Hematopoietic multipotent progenitor cell treated with erythropoietin and hydrocortisone succinate and interleukin-3 and kit ligand, for 6 days (in vitro differentiated cells): ENCODE data around the gene WDR44.
"Not testable (repeated sequence)": the region's sequence is repeated elsewhere in the genome, so short reads cannot be mapped to it uniquely, and the experiment has no call there.

ENCODE experiments used
- DNase-seq: peaks from one replicate; pipeline ENCODE4 v3.0.0-alpha.2; 2015

Gene WDR44

DNA sequence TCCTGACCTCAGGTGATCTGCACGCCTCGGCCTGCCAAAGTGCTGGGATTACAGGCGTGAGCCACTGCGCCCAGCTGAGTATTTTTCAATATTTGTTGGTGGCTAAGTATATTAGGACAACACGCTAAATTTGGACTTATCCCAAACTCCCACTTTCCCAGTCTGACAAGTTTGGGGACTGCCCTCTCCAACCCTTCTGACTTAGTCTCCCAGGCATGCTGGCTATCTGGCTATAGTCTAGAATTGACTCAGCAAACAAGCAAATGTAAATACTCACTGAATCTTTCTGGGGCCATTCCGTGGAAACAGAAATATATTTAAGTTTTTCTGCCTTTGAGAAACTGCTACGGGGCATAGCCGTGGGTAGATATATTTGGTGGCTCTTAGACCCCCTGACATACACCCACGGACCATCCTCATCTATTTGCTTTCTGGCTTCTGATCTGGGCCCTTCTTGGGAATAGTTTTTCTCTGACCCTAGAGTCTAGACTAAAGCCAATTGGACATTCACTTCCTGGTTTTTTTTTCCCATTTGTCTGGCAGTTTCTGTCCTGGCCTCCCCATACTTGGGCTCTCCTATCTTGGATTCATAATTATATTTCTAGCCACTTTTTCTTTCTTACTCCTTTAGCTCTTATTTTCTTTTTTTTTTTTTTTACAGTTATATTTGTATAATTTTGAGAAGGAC, 138.5 kb downstream of the WDR44 start:
- no peak for DNase-seq

DNA sequence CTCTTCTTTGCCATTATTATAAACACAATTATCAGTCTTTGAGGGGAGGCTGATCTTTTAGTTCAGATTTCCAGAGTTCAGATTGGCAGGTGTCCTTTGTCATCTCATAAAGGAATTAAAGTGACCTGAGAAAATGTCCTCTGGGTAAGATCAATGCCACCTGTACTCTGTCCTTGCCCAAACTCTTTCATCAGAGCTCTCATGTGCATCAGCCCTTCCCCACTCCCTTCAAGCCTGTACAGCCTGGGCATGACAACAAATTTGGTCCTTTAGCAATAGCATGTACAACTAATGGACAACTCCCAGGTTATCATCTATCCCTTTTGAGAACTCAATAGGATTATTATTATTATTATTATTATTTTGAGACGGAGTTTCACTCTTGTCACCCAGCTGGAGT, 140.8 kb downstream of the WDR44 start:
- DNase-seq, result not testable (repeated sequence)

DNA sequence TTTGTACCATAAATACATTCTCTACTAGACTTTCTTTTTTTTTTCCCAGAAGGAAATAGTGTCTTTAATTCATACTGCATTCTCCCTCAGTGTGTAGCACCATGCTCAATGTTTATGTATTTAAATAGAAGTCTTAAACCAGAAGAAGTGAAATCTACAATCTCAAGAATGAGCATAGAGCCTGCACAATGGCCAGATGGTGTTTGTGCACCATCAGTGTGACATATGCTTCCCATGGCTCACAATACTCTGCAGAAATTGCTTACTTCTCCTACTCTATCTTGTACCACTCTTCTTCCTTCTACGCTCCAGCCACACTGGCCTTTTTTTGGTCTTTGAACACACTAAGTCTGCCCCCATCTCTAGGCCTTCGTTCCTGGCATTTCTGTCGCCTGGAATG, 147.1 kb downstream of the WDR44 start:
- no peak for DNase-seq

DNA sequence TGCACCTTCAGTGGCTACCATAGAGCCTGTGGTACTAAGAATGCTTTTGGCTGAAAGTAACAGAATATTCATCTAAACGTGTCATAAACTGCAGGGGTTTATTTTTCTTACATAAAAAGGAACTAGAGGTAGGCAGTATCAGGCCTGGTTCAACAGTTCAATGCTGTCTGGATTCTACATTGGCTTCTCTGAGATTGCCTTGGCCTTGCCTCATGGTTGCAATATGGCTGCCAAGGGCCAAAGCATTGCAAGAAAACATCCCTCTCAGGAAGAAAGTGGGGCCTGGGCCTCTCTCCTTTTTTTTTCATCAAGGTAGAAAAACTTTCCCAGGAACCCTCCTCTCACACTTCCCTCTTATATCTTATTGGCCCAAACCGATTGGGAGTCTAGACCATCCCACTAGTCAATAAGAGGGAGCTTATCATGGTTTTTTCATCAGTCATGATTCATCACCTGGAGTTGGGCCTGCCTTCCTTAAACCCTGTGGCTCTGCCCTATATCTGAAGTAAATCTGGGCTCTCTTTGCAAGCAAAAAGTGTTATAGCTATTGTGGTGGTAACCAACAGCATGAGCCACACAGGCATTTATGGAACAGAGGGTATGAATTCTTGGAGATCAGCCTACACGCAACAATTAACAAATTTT, 147.9 kb downstream of the WDR44 start:
- no peak for DNase-seq

DNA sequence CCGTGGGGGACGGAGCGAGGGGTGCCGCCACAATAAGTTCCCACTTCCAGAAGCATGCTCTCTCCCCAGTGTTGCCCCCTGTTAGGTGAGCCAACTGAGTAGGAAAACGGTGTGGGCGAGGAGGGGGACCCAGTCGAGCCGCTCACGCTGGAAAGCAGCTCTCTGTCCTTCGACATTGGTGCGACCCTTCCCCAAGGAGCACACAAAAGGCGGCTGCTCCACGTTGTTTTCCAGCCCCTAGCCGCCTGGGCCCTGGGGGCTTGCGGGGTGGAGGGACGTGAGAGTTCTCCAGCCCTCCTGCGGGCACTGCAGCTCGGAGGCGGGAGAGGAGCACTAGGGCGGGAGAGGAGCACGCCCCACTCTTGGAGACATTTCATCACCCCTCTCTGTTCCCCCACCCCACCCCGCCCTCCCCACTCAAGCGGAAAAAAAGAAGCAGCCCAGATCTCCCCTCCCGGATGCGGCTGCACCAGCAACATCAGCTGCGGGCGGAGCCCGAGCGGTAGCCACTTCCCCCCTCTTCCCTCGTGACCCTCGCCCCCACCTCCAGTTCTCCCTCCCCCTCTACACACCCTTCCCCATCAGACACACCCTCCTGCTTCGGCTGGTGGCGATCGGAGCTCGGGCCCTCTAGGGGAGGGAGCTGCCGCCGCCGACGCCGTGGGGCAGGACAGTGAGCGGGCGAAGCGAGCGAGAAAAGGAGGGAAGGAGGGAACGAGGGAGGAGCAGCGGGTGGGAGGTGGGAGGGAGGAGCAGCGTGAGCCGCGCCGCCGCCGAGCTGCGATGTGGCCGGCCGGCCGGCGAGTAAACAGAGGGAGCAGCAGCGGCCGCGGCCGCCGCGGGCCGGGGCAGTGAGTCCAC, 149.4 kb downstream of the WDR44 start, which contains the start of gene DOCK11:
Gene DOCK11 (plus strand): TSS at position 755 of the 861 bp plus-strand sequence. CDS start 157 bp downstream, outside the sequence.
- DNase-seq, result peak; percentile 91

DNA sequence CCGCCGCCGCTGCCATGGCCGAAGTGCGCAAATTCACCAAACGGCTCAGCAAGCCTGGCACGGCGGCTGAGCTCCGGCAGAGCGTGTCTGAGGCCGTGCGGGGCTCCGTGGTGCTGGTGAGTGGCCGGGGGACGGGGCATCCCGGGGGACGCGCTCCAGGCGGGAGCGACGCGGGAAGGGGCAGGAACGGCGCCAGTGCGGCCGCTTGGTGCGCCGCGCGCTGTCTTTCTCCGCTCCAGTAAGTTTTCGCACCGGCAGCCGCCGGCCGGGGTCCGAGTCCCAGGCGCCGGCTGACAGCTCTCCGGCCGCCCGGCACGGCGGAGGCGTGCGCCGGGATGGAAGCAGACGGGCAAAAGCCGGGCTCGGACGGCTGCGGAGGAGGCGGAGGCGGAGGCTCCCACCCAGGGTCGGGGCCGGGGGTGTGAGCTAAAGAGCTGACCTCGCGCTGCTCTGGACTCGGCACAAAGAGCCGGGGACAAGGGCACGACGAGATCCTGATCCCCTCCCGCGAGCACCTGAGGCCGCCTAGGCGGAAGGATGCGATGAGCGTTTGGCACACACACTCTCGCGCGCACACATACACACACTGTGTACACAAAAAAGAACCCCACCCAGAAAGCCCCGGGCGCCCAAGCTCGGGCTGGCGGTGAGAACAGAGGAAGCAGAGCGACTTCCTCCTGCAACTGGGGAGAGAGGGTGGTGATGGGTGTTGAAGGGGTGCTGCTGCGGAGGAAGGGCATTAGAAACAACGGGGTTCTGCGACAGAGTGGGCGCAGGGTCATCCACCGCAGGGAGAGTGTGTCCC, 150.3 kb downstream of the WDR44 start:
- peak; percentile 65 for DNase-seq

DNA sequence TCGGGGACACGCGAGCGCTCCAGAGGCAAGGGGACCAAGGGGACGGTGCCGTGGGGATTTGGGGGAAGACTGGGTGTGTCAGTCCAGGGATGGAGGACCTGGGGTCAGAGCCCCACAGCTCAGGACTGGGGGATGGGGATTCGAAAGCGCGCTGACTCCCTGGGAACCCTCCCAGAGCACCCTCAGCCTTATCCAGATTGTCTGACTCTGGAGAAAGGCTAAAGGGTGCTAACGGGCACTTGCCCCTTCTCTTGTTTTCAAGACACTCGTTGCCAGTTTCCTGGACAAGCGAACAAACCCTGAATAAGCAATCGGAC, 150.8 kb downstream of the WDR44 start:
- DNase-seq, result no peak

DNA sequence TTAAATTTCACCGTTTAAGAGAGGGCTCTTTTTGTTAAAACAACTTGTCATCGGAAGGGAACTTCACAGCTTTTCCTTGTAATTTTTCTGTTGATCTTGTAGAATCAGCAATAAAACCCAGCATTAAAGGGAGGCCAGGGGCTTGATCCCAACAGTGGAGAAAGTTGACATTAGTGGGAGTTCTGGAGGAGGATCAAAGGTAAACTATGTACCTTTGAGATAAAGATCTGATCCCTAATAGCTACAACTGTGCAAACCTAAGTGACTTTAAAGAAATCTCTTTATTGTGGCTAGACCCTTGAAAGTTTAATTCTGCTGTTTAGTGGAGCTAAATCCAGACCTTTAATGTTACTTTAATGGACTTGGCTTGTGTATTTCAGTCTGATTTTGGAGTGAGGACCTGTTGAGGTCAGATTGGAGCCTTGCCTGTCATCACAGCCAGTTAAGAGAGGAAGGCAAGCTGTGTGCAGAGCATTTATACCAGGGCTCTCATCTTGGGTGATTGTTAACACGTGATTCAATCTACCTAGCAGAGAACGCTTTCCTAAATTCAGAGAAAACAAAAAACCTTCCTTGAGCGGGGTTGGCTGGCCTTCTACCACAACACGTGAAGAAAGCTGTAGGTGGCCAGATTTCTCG, 151.4 kb downstream of the WDR44 start:
- DNase-seq, result no peak

DNA sequence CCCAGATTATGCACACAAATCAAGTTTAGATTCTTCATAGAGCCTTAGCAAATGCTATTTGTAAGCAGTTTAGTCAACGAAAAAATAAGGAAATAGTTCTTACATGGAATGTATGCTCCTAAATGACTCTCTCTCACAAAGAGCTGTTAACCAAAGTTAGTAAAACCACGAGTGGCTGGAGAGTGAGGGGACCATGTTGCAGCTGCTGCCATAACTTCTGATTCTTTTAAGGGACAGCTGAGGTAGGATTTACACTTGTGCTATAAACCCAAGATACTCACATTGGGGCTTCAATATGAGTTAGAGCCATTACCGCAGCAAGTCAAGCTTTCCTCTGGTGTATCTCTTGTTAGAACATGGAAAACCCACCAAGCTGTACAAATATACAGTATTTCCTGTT, 152.4 kb downstream of the WDR44 start:
- no peak for DNase-seq

DNA sequence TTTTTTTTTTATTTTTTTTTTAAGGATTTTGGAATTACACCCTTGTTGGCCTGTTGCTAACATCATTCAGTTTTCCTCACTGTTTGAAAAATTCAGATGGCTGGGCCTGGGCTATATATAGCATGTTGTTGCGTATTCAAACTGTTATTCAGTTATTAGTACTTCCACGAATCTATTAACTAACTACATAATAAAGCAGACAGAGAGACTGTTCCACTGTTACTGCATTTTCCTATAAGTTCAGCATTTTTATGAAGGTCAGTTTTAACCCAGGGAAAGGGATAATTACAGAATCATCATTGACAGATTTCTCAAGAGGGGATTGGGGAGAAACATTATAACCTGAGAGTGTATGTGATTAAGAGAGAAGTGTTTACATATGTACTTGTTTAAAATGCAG, 152.8 kb downstream of the WDR44 start:
- DNase-seq, result no peak

DNA sequence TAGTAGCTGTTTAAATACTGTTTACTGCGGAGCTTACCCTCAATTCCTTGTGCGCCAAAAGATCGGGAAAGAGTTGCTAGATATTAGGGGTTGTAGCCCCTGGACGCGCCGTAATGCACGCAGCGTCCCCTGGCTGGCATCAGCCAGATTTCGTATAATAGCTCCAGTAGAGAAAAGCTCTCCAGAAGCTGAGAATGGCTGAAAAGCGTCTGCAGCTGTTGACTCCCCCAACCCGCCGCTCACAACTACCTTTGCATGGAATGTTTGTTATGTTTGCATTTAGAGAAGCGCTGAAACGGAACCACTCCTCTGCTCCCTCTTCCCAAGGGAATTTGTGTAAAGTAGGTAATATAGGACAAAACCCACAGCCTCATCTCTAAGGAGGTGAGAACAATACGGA, 153.4 kb downstream of the WDR44 start:
- no peak for DNase-seq
